ENCODE results near the gene RABGGTB. TPM values are rescaled to one million over a fixed set of nuclear protein-coding genes. Genes with fewer than 3 reads are reported as not detected.

Gene RABGGTB
- total and polyA plus RNA-seq, 9 of the 15 experiments (the other 6 are each of a cell fraction or from before 2014, with no cell fraction given): 148 to 354 (median 206) TPM

DNA sequence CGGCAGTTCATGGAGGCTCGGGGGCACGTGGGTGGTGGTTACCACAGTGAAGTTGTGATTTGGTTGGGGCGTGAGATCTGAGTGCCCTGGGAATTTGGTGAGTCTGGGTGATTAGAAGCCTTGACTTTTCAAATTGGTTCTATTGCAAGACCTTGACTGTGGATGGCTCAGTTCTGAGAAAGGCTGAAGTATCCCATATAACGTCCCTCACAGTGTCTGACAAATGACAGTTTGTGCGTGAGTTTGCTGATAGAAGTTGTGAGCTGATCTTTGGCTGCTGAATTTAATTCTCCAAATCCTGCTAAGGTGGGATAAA, 11.2 kb downstream of the RABGGTB start (continued):
- TF ChIP-seq TCF7 (IDR thresholded peaks at IDR 0.05; ENCODE audit: borderline replicate concordance) (no peak), SAP30 (IDR thresholded peaks at IDR 0.05; ENCODE audit: borderline replicate concordance, insufficient read depth, low read depth, low read length, poor library complexity, severe bottlenecking) (no peak), RBM15 (IDR thresholded peaks at IDR 0.05; ENCODE audit: insufficient read depth, low read length) (no peak), ZNF384 (IDR thresholded peaks at IDR 0.05; ENCODE audit: low read depth, low read length) (no peak), CHD2 (IDR thresholded peaks at IDR 0.05; ENCODE audit: low read depth, low read length) (no peak), ZNF740 (CRISPR knock-in tag; IDR thresholded peaks at IDR 0.05) (no peak), ZNF740 (tag; IDR thresholded peaks at IDR 0.05) (no peak)

DNA sequence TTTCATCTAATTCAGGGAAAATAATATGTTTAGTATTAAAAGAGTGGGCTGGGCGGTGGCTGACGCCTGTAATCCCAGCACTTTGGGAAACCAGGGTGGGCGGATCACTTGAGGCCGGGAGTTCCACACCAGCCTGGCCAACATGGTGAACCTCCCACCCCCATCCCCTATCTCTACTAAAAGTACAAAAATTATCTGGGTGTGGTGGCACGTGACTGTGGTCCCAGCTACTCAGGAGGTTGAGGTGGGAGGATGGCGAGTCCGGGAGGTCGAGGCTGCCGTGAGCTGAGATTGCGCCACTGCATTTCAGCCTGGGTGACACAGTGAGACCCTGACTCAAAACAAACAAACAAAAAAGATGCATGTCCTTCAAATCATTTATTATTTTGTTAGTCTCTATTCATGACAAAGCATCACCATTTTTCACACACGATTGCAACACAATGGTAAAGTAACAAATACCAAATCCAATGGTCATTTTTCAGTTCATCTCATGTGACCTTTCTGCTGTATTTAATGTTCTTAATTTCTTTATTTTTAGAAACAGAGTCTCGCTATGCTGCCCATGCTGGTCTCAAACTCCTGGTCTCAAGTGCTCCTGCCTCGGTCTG, 11.7 kb downstream of the RABGGTB start:
- no peak overlapping the region for H3K27ac ChIP-seq (ENCODE audit: extremely low read depth, low read depth, low read length)
- ChIA-PET POLR2A (interaction anchor here (0.6 to 3.9 kb wide), 6 partner anchors 9 to 1967 kb away, joined by 3 to 32 read pairs (median 4); partner anchors contain the start of gene RABGGTB), CTCF (ENCODE audit: low intra/inter-chr PET ratio) (no interaction called here)
- 44% methylated on average over 13 of the region's 13 CpGs for WGBS (ENCODE audit: insufficient coverage, low coverage, missing lambda C conversion rate)
- in situ Hi-C loops (cut with MboI): no loop called here
- FAIRE-seq (no peak), ATAC-seq (no peak), DNase-seq (ENCODE audit: extremely low read depth in 1 of 4, low spot score in 3 of 4) (peak in 1 of 4 experiments; percentile 23)
- peaks cover 18% of the 10 kb centered on the region for H3K79me2 ChIP-seq (ENCODE audit: control insufficient read depth, insufficient read depth, low read length)
- H3K4me3 ChIP-seq: no peak overlapping the region
- H3K4me2 ChIP-seq (ENCODE audit: insufficient read depth, low read length): no peak overlapping the region
- H3K27me3 ChIP-seq (ENCODE audit: control insufficient read depth in 2 of 2, insufficient read depth in 2 of 2, low read length in 2 of 2): no peaks in the 10 kb centered on the region
- no peak overlapping the region for H2AFZ ChIP-seq (ENCODE audit: low read depth, low read length)
- H3K9ac ChIP-seq (ENCODE audit: insufficient read depth in 1 of 2, low read depth in 2 of 2, low read length in 2 of 2): no peak overlapping the region
- H4K20me1 ChIP-seq (replicated peaks; ENCODE audit: control insufficient read depth, insufficient read depth, low read length): peaks cover 24% of the 10 kb centered on the region
- H3K4me1 ChIP-seq (replicated peaks in 1 of 2; ENCODE audit: control insufficient read depth in 2 of 2, insufficient read depth in 2 of 2, low read length in 2 of 2): peaks cover 11% of the 10 kb centered on the region in 2 experiments; a peak in 4 of 5 replicates
- BruUV-seq (replicated peaks): no TSS peak
- peaks cover 37% of the 10 kb centered on the region for H3K36me3 ChIP-seq (ENCODE audit: control insufficient read depth, insufficient read depth, low read length)
- H3K9me3 ChIP-seq (replicated peaks; ENCODE audit: control insufficient read depth, insufficient read depth, low read depth, low read length): no peaks in the 10 kb centered on the region
- intact Hi-C loops (cut with micrococcal nuclease): no loop called here
- no peaks in the 10 kb centered on the region for H3K9me1 ChIP-seq (ENCODE audit: control insufficient read depth, insufficient read depth, low read length)
- TF ChIP-seq, protein P1, sequence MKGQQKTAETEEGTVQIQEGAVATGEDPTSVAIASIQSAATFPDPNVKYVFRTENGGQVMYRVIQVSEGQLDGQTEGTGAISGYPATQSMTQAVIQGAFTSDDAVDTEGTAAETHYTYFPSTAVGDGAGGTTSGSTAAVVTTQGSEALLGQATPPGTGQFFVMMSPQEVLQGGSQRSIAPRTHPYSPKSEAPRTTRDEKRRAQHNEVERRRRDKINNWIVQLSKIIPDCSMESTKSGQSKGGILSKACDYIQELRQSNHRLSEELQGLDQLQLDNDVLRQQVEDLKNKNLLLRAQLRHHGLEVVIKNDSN (CRISPR knock-in tag; IDR thresholded peaks at IDR 0.05): peak; percentile 46; the same call in 1 of the 2 replicates
- TF ChIP-seq NFRKB (IDR thresholded peaks at IDR 0.05; ENCODE audit: low read depth) (no peak), BRF1 (IDR thresholded peaks at IDR 0.05; ENCODE audit: borderline replicate concordance, extremely low read depth, insufficient read length) (no peak), CLOCK (CRISPR knock-in tag; IDR thresholded peaks at IDR 0.05; ENCODE audit: borderline replicate concordance) (no peak), HNRNPUL1 (IDR thresholded peaks at IDR 0.05; ENCODE audit: low read length) (peak; percentile 83; the same call in 1 of the 2 replicates), RBBP5 (IDR thresholded peaks at IDR 0.05; ENCODE audit: borderline replicate concordance, insufficient read depth, low read length, poor library complexity, severe bottlenecking) (no peak)

Data from K562 (cell line).